GM12891 (cell line): ENCODE results near the gene MAP2K5.

Source experiments
- DNase-seq: peaks from one replicate; pipeline ENCODE4 v3.0.0; 2011; ENCODE audit warnings: low spot score; ENCODE audit not compliant: insufficient read length
- FAIRE-seq: peaks from 2 replicates; lab custom pipeline; 2011; peaks lifted over from hg19 to GRCh38; lab: Jason Lieb, UNC
- PAX5 ChIP-seq: IDR thresholded peaks from 2 replicates; pipeline ENCODE4 v1.6.1; 2011; ENCODE audit warnings: low read length, moderate library complexity, mild to moderate bottlenecking; ENCODE audit not compliant: insufficient read depth, severe bottlenecking
- POLR2A ChIP-seq: IDR thresholded peaks from 2 replicates; pipeline ENCODE4 v1.6.1; 2011; ENCODE audit warnings: low read depth, low read length, control low read depth
- POLR2AphosphoS5 ChIP-seq: IDR thresholded peaks from 2 replicates; pipeline ENCODE4 v1.6.1; 2011; ENCODE audit warnings: low read depth, low read length, control low read depth
- POU2F2 ChIP-seq: IDR thresholded peaks from 2 replicates; pipeline ENCODE4 v1.6.1; 2011; ENCODE audit warnings: low read depth, mild to moderate bottlenecking, control low read depth, low read length, moderate library complexity
- SPI1 ChIP-seq: IDR thresholded peaks from 2 replicates; pipeline ENCODE4 v1.6.1; 2011; ENCODE audit warnings: low read depth, low read length, control low read depth
- TAF1 ChIP-seq: IDR thresholded peaks from 2 replicates; pipeline ENCODE4 v1.6.1; 2011; ENCODE audit warnings: low read depth, low read length, control low read depth

MAP2K5 gene

GRCh38 chr15:67849538-67849937 is 307.0 kb downstream of the MAP2K5 start:
- FAIRE-seq: no peak
- TF ChIP-seq TAF1 (no peak), POLR2AphosphoS5 (no peak), POLR2A (no peak), PAX5 (no peak), SPI1 (no peak), POU2F2 (no peak)
- no peak for DNase-seq

DNA sequence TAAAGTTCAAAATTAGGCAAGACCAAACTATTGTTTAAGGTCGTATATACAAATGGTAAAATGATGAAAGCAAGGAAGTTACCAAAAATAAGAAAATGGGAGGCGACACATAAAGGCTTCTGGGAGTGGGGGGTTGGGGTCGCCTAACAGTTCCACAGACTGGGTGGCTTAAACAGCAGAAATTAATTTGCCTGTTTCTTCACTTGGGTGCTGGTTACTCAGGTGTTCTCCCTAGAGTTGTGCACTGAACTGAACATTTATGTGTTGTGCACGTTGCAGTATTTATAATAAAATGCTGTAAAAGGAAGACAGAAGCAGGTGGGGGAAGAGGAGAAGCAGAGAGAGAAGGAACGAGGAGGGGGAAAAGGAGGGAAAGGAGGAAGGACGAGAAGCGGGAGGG is 307.8 kb downstream of the MAP2K5 start:
- TF ChIP-seq POLR2AphosphoS5: no peak
- no peak for TF ChIP-seq POLR2A
- no peak for TF ChIP-seq PAX5
- no peak for TF ChIP-seq TAF1
- TF ChIP-seq SPI1: no peak
- no peak for TF ChIP-seq POU2F2
- FAIRE-seq (no peak), DNase-seq (no peak)

DNA sequence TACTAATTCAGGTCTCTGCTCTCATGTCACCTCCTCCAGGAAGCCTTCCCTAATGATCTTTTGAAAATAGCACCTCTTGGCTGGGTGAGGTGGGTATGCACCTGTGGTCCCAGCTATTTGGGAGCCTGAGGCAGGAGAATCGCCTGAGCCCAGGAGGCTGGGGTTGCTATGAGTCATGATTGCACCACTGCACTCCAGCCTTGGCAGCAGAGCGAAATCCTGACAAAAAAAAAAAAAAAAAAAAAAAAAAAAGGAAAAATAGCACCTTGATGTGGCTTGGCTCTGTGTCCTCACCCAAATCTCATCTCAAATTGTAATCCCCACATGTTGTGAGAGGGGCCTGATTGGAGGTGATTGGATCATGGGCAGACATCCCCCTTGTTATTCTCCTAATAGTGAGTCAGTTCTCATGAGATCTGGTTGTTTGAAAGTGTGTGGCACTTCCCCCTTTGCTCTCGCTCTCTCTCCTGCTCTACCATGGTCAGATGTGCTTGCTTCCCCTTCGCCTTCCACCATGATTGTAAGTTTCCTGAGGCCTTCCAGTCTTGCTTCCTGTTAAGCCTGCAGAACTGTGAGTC is 308.6 kb downstream of the MAP2K5 start:
- TF ChIP-seq PAX5: no peak
- TF ChIP-seq SPI1: peak; percentile 81
- peak; percentile 66 for FAIRE-seq
- no peak for DNase-seq

GRCh38 chr15:67852418-67852817 is 309.9 kb downstream of the MAP2K5 start:
- no peak for DNase-seq
- TF ChIP-seq POU2F2 (no peak), POLR2AphosphoS5 (no peak), TAF1 (no peak)
- no peak for FAIRE-seq

- TF ChIP-seq POLR2A (no peak), SPI1 (no peak), POU2F2 (peak; percentile 19; the same call in 1 of the 2 replicates), TAF1 (no peak), PAX5 (no peak), POLR2AphosphoS5 (no peak)
- DNase-seq: no peak
- FAIRE-seq: peak; percentile 78
Observed at GRCh38 chr15:67853454-67853853, 311.0 kb downstream of the MAP2K5 start.

DNA sequence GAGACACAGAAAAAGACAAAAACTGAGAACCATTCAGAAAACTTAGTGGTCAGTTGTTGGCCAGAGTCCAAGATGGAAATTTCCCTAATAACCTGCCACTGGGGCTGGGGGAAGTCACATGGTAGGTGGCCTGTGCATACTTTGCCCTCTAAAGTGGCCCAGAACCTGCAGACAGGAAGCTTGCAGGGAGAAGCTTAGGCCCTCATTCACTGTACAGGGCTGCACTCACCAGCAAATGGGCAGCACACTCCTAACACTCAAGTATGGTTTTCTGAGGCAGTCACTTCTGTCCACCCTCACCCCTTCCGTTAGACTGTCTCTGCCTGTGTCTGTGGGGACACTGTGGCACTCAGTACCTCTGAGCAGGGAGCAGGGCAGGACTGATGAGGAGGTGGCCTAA is 311.9 kb downstream of the MAP2K5 start:
- TF ChIP-seq SPI1 (no peak), PAX5 (no peak), POU2F2 (no peak), POLR2AphosphoS5 (no peak), TAF1 (no peak), POLR2A (no peak)
- FAIRE-seq: no peak
- no peak for DNase-seq

- DNase-seq (no peak), FAIRE-seq (peak; percentile 23)
- TF ChIP-seq SPI1: no peak
- TF ChIP-seq POLR2A: no peak
- no peak for TF ChIP-seq TAF1
- no peak for TF ChIP-seq PAX5
- TF ChIP-seq POU2F2: no peak
- no peak for TF ChIP-seq POLR2AphosphoS5
Observed at GRCh38 chr15:67855842-67856241, 313.3 kb downstream of the MAP2K5 start.
